Upper lobe of left lung (tissue), 4 donors: Measurements from ENCODE around the gene CLPTM1L.

Experiments
- CTCF ChIP-seq, 6 experiments: fragments of 450-650 bp in 4 of 6; fragments of 200-600 bp in 2 of 6; sonication (generic) in 2 of 6; IDR thresholded peaks; one replicate each; pipeline ENCODE4 v1.5.1; 2016 to 2019; ENCODE audit warnings: antibody characterized with exemption in 6 of 6
- EP300 ChIP-seq, 4 donors: sonication (generic); formaldehyde crosslinking; IDR thresholded peaks; one replicate each; pipeline ENCODE4 v1.5.1; 2017; ENCODE audit warnings: antibody characterized with exemption in 4 of 4, control low read depth in 2 of 4
- POLR2A ChIP-seq, 4 donors: fragments of 450-650 bp; IDR thresholded peaks; one replicate each; pipeline ENCODE4 v1.5.1; 2016 to 2017; ENCODE audit warnings: antibody characterized with exemption in 4 of 4, mild to moderate bottlenecking in 2 of 4
- POLR2AphosphoS5 ChIP-seq, 2 donors: sonication (generic); formaldehyde crosslinking; IDR thresholded peaks; one replicate each; pipeline ENCODE4 v1.5.1; 2017; ENCODE audit warnings: antibody characterized with exemption in 2 of 2

- TF ChIP-seq CTCF (IDR thresholded peaks at IDR 0.05) (no peak), POLR2A (IDR thresholded peaks at IDR 0.05) (no peak), POLR2AphosphoS5 (IDR thresholded peaks at IDR 0.05) (no peak), EP300 (IDR thresholded peaks at IDR 0.05) (no peak)
Observed at GRCh38 chr5:1299961-1300360, 44.9 kb downstream of the CLPTM1L start.
